ENCODE results near the gene KCNH1. TPM values are rescaled to one million over a fixed set of nuclear protein-coding genes. Genes with fewer than 3 reads are reported as not detected.

Gene KCNH1
- total RNA-seq, 1 donor from 2014 or later = not detected

GRCh38 chr1:210741564-210741963 is 392.4 kb downstream of the KCNH1 start:
- Histone ChIP-seq H3K4me3 (no peak overlapping the region), H3K36me3 (no peaks in the 10 kb centered on the region), H3K4me1 (no peaks in the 10 kb centered on the region), H3K9me3 (no peaks in the 10 kb centered on the region), H3K27ac (no peak overlapping the region), H3K27me3 (ENCODE audit: low read depth) (no peaks in the 10 kb centered on the region)
- TF ChIP-seq CTCF (IDR thresholded peaks at IDR 0.05) = no peak
- DNase-seq (no peak), ATAC-seq (no peak)
- intact Hi-C loops (cut with DNase I) = no loop called here

- Histone ChIP-seq H3K27ac (no peak overlapping the region), H3K4me3 (no peak overlapping the region), H3K4me1 (no peaks in the 10 kb centered on the region), H3K9me3 (no peaks in the 10 kb centered on the region), H3K36me3 (no peaks in the 10 kb centered on the region), H3K27me3 (ENCODE audit: low read depth) (no peaks in the 10 kb centered on the region)
- no peak for ATAC-seq
- TF ChIP-seq CTCF (IDR thresholded peaks at IDR 0.05) = no peak
- intact Hi-C loops (cut with DNase I) = no loop called here
- DNase-seq = no peak
Observed at GRCh38 chr1:210739627-210740026, 394.3 kb downstream of the KCNH1 start.

- intact Hi-C loops (cut with DNase I) = no loop called here
- TF ChIP-seq CTCF (IDR thresholded peaks at IDR 0.05) = no peak
- Histone ChIP-seq H3K36me3 (no peaks in the 10 kb centered on the region), H3K4me3 (no peak overlapping the region), H3K27me3 (ENCODE audit: low read depth) (no peaks in the 10 kb centered on the region), H3K9me3 (no peaks in the 10 kb centered on the region), H3K27ac (no peak overlapping the region), H3K4me1 (no peaks in the 10 kb centered on the region)
- no peak for ATAC-seq
- DNase-seq = no peak
Observed at GRCh38 chr1:210738256-210738655, 395.7 kb downstream of the KCNH1 start.

- intact Hi-C loops (cut with DNase I) = no loop called here
- no peak overlapping the region for H3K27ac ChIP-seq
- no peaks in the 10 kb centered on the region for H3K9me3 ChIP-seq
- no peak for TF ChIP-seq CTCF (IDR thresholded peaks at IDR 0.05)
- no peaks in the 10 kb centered on the region for H3K27me3 ChIP-seq (ENCODE audit: low read depth)
- DNase-seq (no peak), ATAC-seq (no peak)
- H3K4me1 ChIP-seq = no peaks in the 10 kb centered on the region
- no peak overlapping the region for H3K4me3 ChIP-seq
- H3K36me3 ChIP-seq = no peaks in the 10 kb centered on the region
Observed at GRCh38 chr1:210736713-210737112, 397.2 kb downstream of the KCNH1 start.

GRCh38 chr1:210731597-210731996 is 402.4 kb downstream of the KCNH1 start:
- no peak overlapping the region for H3K27ac ChIP-seq
- no peaks in the 10 kb centered on the region for H3K9me3 ChIP-seq
- H3K36me3 ChIP-seq = no peaks in the 10 kb centered on the region
- ATAC-seq (no peak), DNase-seq (no peak)
- intact Hi-C loops (cut with DNase I) = no loop called here
- H3K27me3 ChIP-seq (ENCODE audit: low read depth) = no peaks in the 10 kb centered on the region
- no peak for TF ChIP-seq CTCF (IDR thresholded peaks at IDR 0.05)
- no peaks in the 10 kb centered on the region for H3K4me1 ChIP-seq
- no peak overlapping the region for H3K4me3 ChIP-seq

GRCh38 chr1:210731193-210731592 is 402.8 kb downstream of the KCNH1 start:
- intact Hi-C loops (cut with DNase I) = no loop called here
- H3K4me3 ChIP-seq = no peak overlapping the region
- no peaks in the 10 kb centered on the region for H3K4me1 ChIP-seq
- DNase-seq (no peak), ATAC-seq (no peak)
- H3K27me3 ChIP-seq (ENCODE audit: low read depth) = no peaks in the 10 kb centered on the region
- no peak for TF ChIP-seq CTCF (IDR thresholded peaks at IDR 0.05)
- no peaks in the 10 kb centered on the region for H3K9me3 ChIP-seq
- no peak overlapping the region for H3K27ac ChIP-seq
- H3K36me3 ChIP-seq = no peaks in the 10 kb centered on the region

All from lower lobe of right lung (tissue), 2 donors.